BJ (cell line): ENCODE measurements around the gene CDX2. TPM values are rescaled to one million over a fixed set of nuclear protein-coding genes. Genes with fewer than 3 reads are reported as not detected.

Experiments
- CTCF ChIA-PET: fragments of 350-600 bp; formaldehyde crosslinking; extraction: SDS; loops from one replicate; lab custom pipeline; 2021; ENCODE audit warnings: antibody characterized with exemption, inconsistent platforms; lab: Yijun Ruan, JAX
- POLR2A ChIA-PET: fragments of 300-600 bp; sonication (Branson Sonifier 250); formaldehyde crosslinking; extraction: SDS; loops from one replicate; lab custom pipeline; 2021; ENCODE audit warnings: antibody characterized with exemption; lab: Charles Lee
- DNase-seq: peaks from one replicate; pipeline ENCODE4 v3.0.0-alpha.2; 2011; ENCODE audit warnings: low read depth
- H3K27me3 ChIP-seq: 2 replicates; pipeline ENCODE4 v1.6.0; 2011; ENCODE audit warnings: low read length; ENCODE audit not compliant: control insufficient read depth, insufficient read depth
- H3K36me3 ChIP-seq: 2 replicates; pipeline ENCODE4 v1.5.1; 2011; ENCODE audit warnings: low read length; ENCODE audit not compliant: control insufficient read depth, insufficient read depth
- H3K4me3 ChIP-seq: 2 replicates; pipeline ENCODE4 v1.5.1; 2011; ENCODE audit warnings: low read depth, mild to moderate bottlenecking, control low read depth, low read length
- CTCF ChIP-seq: IDR thresholded peaks from 2 replicates; pipeline ENCODE4 v1.5.1; 2011; ENCODE audit warnings: low read depth, mild to moderate bottlenecking, control low read depth, inconsistent platforms, low read length, moderate library complexity; ENCODE audit not compliant: insufficient read depth
- polyA plus RNA-seq: library from polyadenylated mRNA; depleted of rRNA; stranded (reverse); fragments of >200 nt; gene quantifications from 2 replicates; pipeline ENCODE4 v1.2.3, GENCODE V29; 2011

Gene CDX2
- polyA plus RNA-seq, 1 experiment, result not detected

GRCh38 chr13:27928805-27929753, 40.0 kb downstream of the CDX2 start:
- Histone ChIP-seq H3K4me3 (no peak overlapping the region), H3K36me3 (no peaks in the 10 kb centered on the region), H3K27me3 (peaks cover 48% of the 10 kb centered on the region)
- TF ChIP-seq CTCF, result no peak
- ChIA-PET POLR2A (no interaction called here), CTCF (interaction anchor here (0.9 to 1.5 kb wide), 3 partner anchors 25 to 567 kb away, joined by 3 to 4 read pairs (median 3); no protein-coding TSS in a partner anchor)
- DNase-seq, result no peak

GRCh38 chr13:27928353-27928804, 40.7 kb downstream of the CDX2 start:
- Histone ChIP-seq H3K4me3 (no peak overlapping the region), H3K27me3 (peaks cover 51% of the 10 kb centered on the region), H3K36me3 (no peaks in the 10 kb centered on the region)
- POLR2A ChIA-PET, result no interaction called here
- CTCF ChIA-PET, result interaction anchor here (0.9 to 1.5 kb wide), 3 partner anchors 25 to 566 kb away, joined by 3 to 4 read pairs (median 3); no protein-coding TSS in a partner anchor
- no peak for DNase-seq
- no peak for TF ChIP-seq CTCF

- no peak for DNase-seq
- H3K36me3 ChIP-seq, result no peaks in the 10 kb centered on the region
- H3K4me3 ChIP-seq, result no peak overlapping the region
- H3K27me3 ChIP-seq, result peaks cover 57% of the 10 kb centered on the region
- CTCF ChIA-PET, result interaction anchor here (1.4 to 1.5 kb wide), 2 partner anchors 26 to 101 kb away, joined by 3 to 4 read pairs; no protein-coding TSS in a partner anchor
- POLR2A ChIA-PET, result no interaction called here
- TF ChIP-seq CTCF, result no peak
Observed at GRCh38 chr13:27927444-27928352, 41.4 kb downstream of the CDX2 start.

GRCh38 chr13:27926644-27927434, 42.3 kb downstream of the CDX2 start:
- ChIA-PET CTCF (no interaction called here), POLR2A (no interaction called here)
- TF ChIP-seq CTCF, result no peak
- DNase-seq, result no peak
- H3K4me3 ChIP-seq, result no peak overlapping the region
- peaks cover 66% of the 10 kb centered on the region for H3K27me3 ChIP-seq
- no peaks in the 10 kb centered on the region for H3K36me3 ChIP-seq
